PC-9 (cell line): ENCODE measurements around the gene FRG2. TPM values are rescaled to one million over a fixed set of nuclear protein-coding genes. Genes with fewer than 3 reads are reported as not detected.
"Not testable (repeated sequence)": the region's sequence is repeated elsewhere in the genome, so short reads cannot be mapped to it uniquely, and the experiment has no call there.

Experiments used
- BruUV-seq: library from RNA; stranded (reverse); fragments of 400-500 nt; replicated peaks from 2 replicates; lab custom pipeline; 2021; lab: Mats Ljungman, UMichigan
- CTCF ChIA-PET: fragments of 300-600 bp; sonication (Branson Sonifier 250); formaldehyde crosslinking; loops from one replicate; lab custom pipeline; 2022; ENCODE audit warnings: antibody characterized with exemption; lab: Charles Lee
- POLR2A ChIA-PET: fragments of 300-600 bp; sonication (Branson Sonifier 250); formaldehyde crosslinking; loops from one replicate; lab custom pipeline; 2022; ENCODE audit warnings: antibody characterized with exemption; ENCODE audit not compliant: unreplicated experiment; lab: Charles Lee
- DNase-seq, 2 experiments: peaks; one replicate each; pipeline versions ENCODE4 v3.0.0 to v3.0.0-alpha.2; 2015 to 2022; ENCODE audit warnings: mixed read lengths in 1 of 2
- H2AFZ ChIP-seq: fragments of 200-600 bp; sonication (generic); 2 replicates; pipeline ENCODE4 v1.8.1; 2017; ENCODE audit warnings: antibody characterized with exemption
- H3F3A ChIP-seq: fragments of 200-600 bp; sonication (generic); 2 replicates; pipeline ENCODE4 v1.8.1; 2017; ENCODE audit warnings: antibody characterized with exemption, mild to moderate bottlenecking, low read depth; ENCODE audit not compliant: insufficient read depth
- H3K27ac ChIP-seq: fragments of 200-600 bp; sonication (generic); 2 replicates; pipeline ENCODE4 v1.6.1; 2016; ENCODE audit warnings: mixed run types
- H3K27me3 ChIP-seq: fragments of 200-600 bp; sonication (generic); 2 replicates; pipeline ENCODE4 v1.6.1; 2016; ENCODE audit warnings: low read depth, mixed run types; ENCODE audit not compliant: insufficient read depth
- H3K36me3 ChIP-seq: fragments of 200-600 bp; sonication (generic); 2 replicates; pipeline ENCODE4 v1.6.1; 2016; ENCODE audit warnings: low read depth, mixed run types
- H3K4me1 ChIP-seq: fragments of 200-600 bp; sonication (generic); replicated peaks from 2 replicates; pipeline ENCODE4 v1.6.1; 2016; ENCODE audit warnings: mixed run types; ENCODE audit not compliant: insufficient read depth
- H3K4me2 ChIP-seq: fragments of 200-600 bp; sonication (generic); 2 replicates; pipeline ENCODE4 v1.6.1; 2017; ENCODE audit warnings: mixed run types
- H3K4me3 ChIP-seq: fragments of 200-600 bp; sonication (generic); 2 replicates; pipeline ENCODE4 v1.6.1; 2016; ENCODE audit warnings: mixed run types
- H3K79me2 ChIP-seq: fragments of 200-600 bp; sonication (generic); 2 replicates; pipeline ENCODE4 v1.6.1; 2017; ENCODE audit warnings: low read depth, mixed run types
- H3K9me2 ChIP-seq: fragments of 200-600 bp; sonication (generic); 2 replicates; pipeline ENCODE4 v1.8.1; 2017; ENCODE audit warnings: mild to moderate bottlenecking; ENCODE audit not compliant: insufficient read depth
- H3K9me3 ChIP-seq: fragments of 200-600 bp; sonication (generic); 2 replicates; pipeline ENCODE4 v1.8.1; 2016; ENCODE audit warnings: low read depth; ENCODE audit not compliant: insufficient read depth
- H4K20me1 ChIP-seq: fragments of 200-600 bp; sonication (generic); 2 replicates; pipeline ENCODE4 v1.8.1; 2017; ENCODE audit not compliant: insufficient read depth
- CTCF ChIP-seq: fragments of 200-600 bp; sonication (generic); conservative IDR thresholded peaks from 2 replicates; pipeline ENCODE4 v1.6.1; 2017; ENCODE audit warnings: mixed run types, antibody characterized with exemption, mild to moderate bottlenecking, moderate library complexity
- EZH2 ChIP-seq: fragments of 200-600 bp; sonication (generic); IDR thresholded peaks from 2 replicates; pipeline ENCODE4 v1.8.0; 2017; ENCODE audit warnings: antibody characterized with exemption, low read depth
- intact Hi-C: fragments of 100-400 bp; cut with micrococcal nuclease; formaldehyde crosslinking; loops from one replicate; pipeline ENCODE4 v1.10.0; 2022; ENCODE audit not compliant: unreplicated experiment
- total RNA-seq: library from RNA; stranded (reverse); gene quantifications from 2 replicates; pipeline ENCODE4 v1.2.3, GENCODE V29; 2021

Gene FRG2
- total RNA-seq, 1 experiment from 2014 or later = not detected

- intact Hi-C loops = no loop called here
- no peaks in the 10 kb centered on the region for H3K4me1 ChIP-seq
- DNase-seq = no peak
- POLR2A ChIA-PET = no interaction called here
- H3K4me3 ChIP-seq = no peak overlapping the region
- H3K79me2 ChIP-seq = no peaks in the 10 kb centered on the region
- no peaks in the 10 kb centered on the region for H4K20me1 ChIP-seq
- no peak overlapping the region for H3K27ac ChIP-seq
- no TSS peak for BruUV-seq
- H3K36me3 ChIP-seq = no peaks in the 10 kb centered on the region
- H3K9me2 ChIP-seq = no peaks in the 10 kb centered on the region
- H2AFZ ChIP-seq = no peak overlapping the region
- no peak overlapping the region for H3K4me2 ChIP-seq
- no peaks in the 10 kb centered on the region for H3K27me3 ChIP-seq
- no peaks in the 10 kb centered on the region for H3K9me3 ChIP-seq
- TF ChIP-seq CTCF = no peak
- TF ChIP-seq EZH2 = no peak
- no peaks in the 10 kb centered on the region for H3F3A ChIP-seq
- CTCF ChIA-PET = no interaction called here
These were observed 38.1 kb downstream of the FRG2 start for GRCh38 chr4:189988877-189989431.

GRCh38 chr4:189985651-189986243 is 41.3 kb downstream of the FRG2 start:
- H3K36me3 ChIP-seq, DNase-seq, H3K4me2 ChIP-seq, POLR2A ChIA-PET, H2AFZ ChIP-seq, H3K9me2 ChIP-seq, H4K20me1 ChIP-seq, H3F3A ChIP-seq, CTCF ChIA-PET, H3K4me1 ChIP-seq, BruUV-seq, H3K27me3 ChIP-seq, H3K27ac ChIP-seq, H3K79me2 ChIP-seq, intact Hi-C loops, H3K9me3 ChIP-seq, H3K4me3 ChIP-seq: not testable (repeated sequence)

- H4K20me1 ChIP-seq, intact Hi-C loops, H3K4me3 ChIP-seq, H3K4me2 ChIP-seq, H3K9me3 ChIP-seq, H3K36me3 ChIP-seq, H3K27me3 ChIP-seq, H3K4me1 ChIP-seq, DNase-seq, H3K27ac ChIP-seq, BruUV-seq, POLR2A ChIA-PET, H2AFZ ChIP-seq, H3F3A ChIP-seq, CTCF ChIA-PET, H3K79me2 ChIP-seq, H3K9me2 ChIP-seq: not testable (repeated sequence)
These were observed 42.4 kb downstream of the FRG2 start for GRCh38 chr4:189984661-189985060.

DNA sequence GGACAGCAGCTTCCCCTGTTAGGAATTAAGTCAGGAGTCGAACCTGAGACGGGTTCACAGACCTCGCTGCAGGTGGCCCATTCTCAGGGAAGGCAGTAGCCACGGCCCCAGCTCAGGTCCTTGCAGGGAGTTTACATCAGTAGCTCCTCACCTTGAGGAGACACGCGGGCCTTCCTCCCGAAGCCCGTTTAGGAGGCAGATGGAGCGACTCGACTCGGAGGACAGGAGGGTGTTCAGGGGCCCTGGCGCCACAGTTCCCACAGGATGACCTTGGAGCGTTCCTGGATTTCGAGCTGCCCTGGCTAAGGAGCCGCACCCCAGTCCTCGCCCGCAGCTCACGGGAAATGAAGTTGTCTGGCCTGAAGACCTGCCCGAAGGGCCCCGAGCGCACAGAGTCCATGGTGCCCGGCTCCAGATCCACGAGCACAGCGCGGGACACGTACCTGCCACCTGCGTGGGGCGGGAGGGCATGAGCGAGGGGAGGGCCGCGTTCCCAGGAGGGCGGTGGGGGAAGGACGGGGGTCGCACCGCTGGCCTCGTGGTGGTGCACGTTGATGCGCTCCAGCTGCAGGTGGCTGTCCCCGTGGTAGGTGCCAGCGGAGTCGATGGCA is 43.0 kb downstream of the FRG2 start:
- H3K27me3 ChIP-seq, DNase-seq, BruUV-seq: not testable (repeated sequence)

More for the DNA sequence above, 43.0 kb downstream of the FRG2 start:
- H3K9me2 ChIP-seq, POLR2A ChIA-PET, H4K20me1 ChIP-seq, H2AFZ ChIP-seq, H3K4me3 ChIP-seq, H3K79me2 ChIP-seq, H3K36me3 ChIP-seq, H3K4me1 ChIP-seq, intact Hi-C loops, H3F3A ChIP-seq, H3K4me2 ChIP-seq, H3K9me3 ChIP-seq, CTCF ChIA-PET, H3K27ac ChIP-seq: not testable (repeated sequence)
